Measurements from ENCODE around the gene JAGN1.

GRCh38 chr3:9869955-9870354 is 20.5 kb upstream of the JAGN1 start:
- TF ChIP-seq CTCF (IDR thresholded peaks at IDR 0.05) (no peak), POLR2A (IDR thresholded peaks at IDR 0.05) (no peak)
